Measurements from ENCODE around the gene AR. TPM values are rescaled to one million over a fixed set of nuclear protein-coding genes. Genes with fewer than 3 reads are reported as not detected.

Gene AR
- polyA plus RNA-seq, 1 donor from 2014 or later, result 1.1 TPM

DNA sequence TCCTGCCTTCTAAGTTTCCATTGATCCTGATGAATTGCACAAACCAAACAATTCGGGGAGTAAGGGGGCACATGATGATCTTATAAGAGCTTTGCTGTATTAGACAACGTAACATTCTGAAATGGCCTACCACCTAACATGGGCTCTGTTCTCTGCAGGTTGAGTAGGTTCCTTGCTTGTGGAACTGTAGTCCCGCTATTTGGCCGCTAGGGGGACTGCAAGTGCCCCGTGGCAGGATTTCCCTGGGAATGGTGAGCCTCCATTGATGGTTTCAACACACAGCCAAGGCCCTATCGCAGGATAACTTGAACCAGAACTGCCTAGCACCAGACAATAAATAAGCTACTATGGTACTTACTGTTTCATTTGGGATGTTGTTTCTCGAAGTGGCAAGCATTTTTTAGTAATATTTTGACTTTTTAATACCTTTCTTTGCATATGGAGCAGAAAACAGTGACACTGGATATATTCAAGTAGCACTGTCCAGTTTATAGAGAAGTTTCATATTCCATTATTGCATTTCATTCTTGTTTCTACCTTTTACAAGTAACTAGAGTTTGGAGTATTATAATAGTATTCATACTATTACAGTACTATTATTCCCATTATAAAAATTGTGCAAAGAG is 11.9 kb downstream of the AR start:
- Histone ChIP-seq H4K20me1 (ENCODE audit: insufficient read depth) (no peaks in the 10 kb centered on the region), H3K27ac (ENCODE audit: low read length) (no peak overlapping the region), H3K9me2 (ENCODE audit: insufficient read depth, low read length) (no peaks in the 10 kb centered on the region), H3F3A (ENCODE audit: insufficient read depth, low read length, poor library complexity, severe bottlenecking) (no peaks in the 10 kb centered on the region), H3K36me3 (ENCODE audit: insufficient read depth, low read length) (no peaks in the 10 kb centered on the region), H3K9me3 (ENCODE audit: low read length) (no peaks in the 10 kb centered on the region), H3K4me2 (ENCODE audit: low read length) (no peak overlapping the region), H2AFZ (ENCODE audit: low read depth, low read length) (no peak overlapping the region), H3K27me3 (ENCODE audit: insufficient read depth, low read depth, low read length) (no peaks in the 10 kb centered on the region), H3K9ac (ENCODE audit: low read length) (no peak overlapping the region), H3K4me3 (ENCODE audit: low read length) (no peak overlapping the region), H3K79me2 (replicated peaks; ENCODE audit: insufficient read depth, low read length) (no peaks in the 10 kb centered on the region)
- TF ChIP-seq EP300 (conservative IDR thresholded peaks at IDR 0.05; ENCODE audit: poor library complexity, severe bottlenecking) (no peak), MXI1 (conservative IDR thresholded peaks at IDR 0.05; ENCODE audit: poor library complexity, severe bottlenecking) (no peak), TAF1 (IDR thresholded peaks at IDR 0.05; ENCODE audit: low read depth) (no peak), POLR2AphosphoS5 (IDR thresholded peaks at IDR 0.05) (no peak)
- TF ChIP-seq, protein P1, sequence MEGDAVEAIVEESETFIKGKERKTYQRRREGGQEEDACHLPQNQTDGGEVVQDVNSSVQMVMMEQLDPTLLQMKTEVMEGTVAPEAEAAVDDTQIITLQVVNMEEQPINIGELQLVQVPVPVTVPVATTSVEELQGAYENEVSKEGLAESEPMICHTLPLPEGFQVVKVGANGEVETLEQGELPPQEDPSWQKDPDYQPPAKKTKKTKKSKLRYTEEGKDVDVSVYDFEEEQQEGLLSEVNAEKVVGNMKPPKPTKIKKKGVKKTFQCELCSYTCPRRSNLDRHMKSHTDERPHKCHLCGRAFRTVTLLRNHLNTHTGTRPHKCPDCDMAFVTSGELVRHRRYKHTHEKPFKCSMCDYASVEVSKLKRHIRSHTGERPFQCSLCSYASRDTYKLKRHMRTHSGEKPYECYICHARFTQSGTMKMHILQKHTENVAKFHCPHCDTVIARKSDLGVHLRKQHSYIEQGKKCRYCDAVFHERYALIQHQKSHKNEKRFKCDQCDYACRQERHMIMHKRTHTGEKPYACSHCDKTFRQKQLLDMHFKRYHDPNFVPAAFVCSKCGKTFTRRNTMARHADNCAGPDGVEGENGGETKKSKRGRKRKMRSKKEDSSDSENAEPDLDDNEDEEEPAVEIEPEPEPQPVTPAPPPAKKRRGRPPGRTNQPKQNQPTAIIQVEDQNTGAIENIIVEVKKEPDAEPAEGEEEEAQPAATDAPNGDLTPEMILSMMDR (IDR thresholded peaks at IDR 0.05; ENCODE audit: poor library complexity, severe bottlenecking), result no peak
- TF ChIP-seq, protein P2, sequence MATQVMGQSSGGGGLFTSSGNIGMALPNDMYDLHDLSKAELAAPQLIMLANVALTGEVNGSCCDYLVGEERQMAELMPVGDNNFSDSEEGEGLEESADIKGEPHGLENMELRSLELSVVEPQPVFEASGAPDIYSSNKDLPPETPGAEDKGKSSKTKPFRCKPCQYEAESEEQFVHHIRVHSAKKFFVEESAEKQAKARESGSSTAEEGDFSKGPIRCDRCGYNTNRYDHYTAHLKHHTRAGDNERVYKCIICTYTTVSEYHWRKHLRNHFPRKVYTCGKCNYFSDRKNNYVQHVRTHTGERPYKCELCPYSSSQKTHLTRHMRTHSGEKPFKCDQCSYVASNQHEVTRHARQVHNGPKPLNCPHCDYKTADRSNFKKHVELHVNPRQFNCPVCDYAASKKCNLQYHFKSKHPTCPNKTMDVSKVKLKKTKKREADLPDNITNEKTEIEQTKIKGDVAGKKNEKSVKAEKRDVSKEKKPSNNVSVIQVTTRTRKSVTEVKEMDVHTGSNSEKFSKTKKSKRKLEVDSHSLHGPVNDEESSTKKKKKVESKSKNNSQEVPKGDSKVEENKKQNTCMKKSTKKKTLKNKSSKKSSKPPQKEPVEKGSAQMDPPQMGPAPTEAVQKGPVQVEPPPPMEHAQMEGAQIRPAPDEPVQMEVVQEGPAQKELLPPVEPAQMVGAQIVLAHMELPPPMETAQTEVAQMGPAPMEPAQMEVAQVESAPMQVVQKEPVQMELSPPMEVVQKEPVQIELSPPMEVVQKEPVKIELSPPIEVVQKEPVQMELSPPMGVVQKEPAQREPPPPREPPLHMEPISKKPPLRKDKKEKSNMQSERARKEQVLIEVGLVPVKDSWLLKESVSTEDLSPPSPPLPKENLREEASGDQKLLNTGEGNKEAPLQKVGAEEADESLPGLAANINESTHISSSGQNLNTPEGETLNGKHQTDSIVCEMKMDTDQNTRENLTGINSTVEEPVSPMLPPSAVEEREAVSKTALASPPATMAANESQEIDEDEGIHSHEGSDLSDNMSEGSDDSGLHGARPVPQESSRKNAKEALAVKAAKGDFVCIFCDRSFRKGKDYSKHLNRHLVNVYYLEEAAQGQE (IDR thresholded peaks at IDR 0.05; ENCODE audit: borderline replicate concordance), result no peak

DNA sequence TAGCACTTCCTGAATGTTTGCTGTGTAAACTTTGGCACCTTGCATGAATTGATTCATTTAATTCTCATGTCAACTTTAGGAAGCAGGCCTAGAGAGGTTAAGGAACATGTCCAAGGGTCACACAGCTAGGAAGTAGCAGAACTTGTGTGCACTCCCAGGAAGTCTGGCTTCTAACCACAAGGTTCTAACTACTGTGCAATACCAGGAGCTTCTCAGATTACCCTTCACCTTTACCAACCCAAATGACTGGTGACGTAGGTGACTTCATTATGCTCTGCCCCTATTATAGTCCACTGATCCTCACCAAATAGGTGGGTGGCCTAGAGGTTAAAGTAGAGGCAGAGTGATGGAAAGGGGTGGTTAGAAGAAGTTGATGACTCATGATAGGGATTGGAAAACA is 14.4 kb downstream of the AR start:
- Histone ChIP-seq H3K9me2 (ENCODE audit: insufficient read depth, low read length) (no peaks in the 10 kb centered on the region), H3K9ac (ENCODE audit: low read length) (no peak overlapping the region), H3K36me3 (ENCODE audit: insufficient read depth, low read length) (no peaks in the 10 kb centered on the region), H3F3A (ENCODE audit: insufficient read depth, low read length, poor library complexity, severe bottlenecking) (no peaks in the 10 kb centered on the region), H3K27me3 (ENCODE audit: insufficient read depth, low read depth, low read length) (no peaks in the 10 kb centered on the region), H3K79me2 (replicated peaks; ENCODE audit: insufficient read depth, low read length) (no peaks in the 10 kb centered on the region), H4K20me1 (ENCODE audit: insufficient read depth) (no peaks in the 10 kb centered on the region), H3K4me2 (ENCODE audit: low read length) (no peak overlapping the region), H3K27ac (ENCODE audit: low read length) (no peak overlapping the region), H2AFZ (ENCODE audit: low read depth, low read length) (no peak overlapping the region), H3K4me3 (ENCODE audit: low read length) (no peak overlapping the region), H3K9me3 (ENCODE audit: low read length) (no peaks in the 10 kb centered on the region)
- no peak for TF ChIP-seq EP300 (conservative IDR thresholded peaks at IDR 0.05; ENCODE audit: poor library complexity, severe bottlenecking)
- TF ChIP-seq RAD21 (conservative IDR thresholded peaks at IDR 0.05), result no peak
- no peak for TF ChIP-seq POLR2AphosphoS5 (IDR thresholded peaks at IDR 0.05)
- no peak for TF ChIP-seq SMC3 (conservative IDR thresholded peaks at IDR 0.05; ENCODE audit: poor library complexity)

Data from neural cell (in vitro differentiated cells).